GM23338 (cell line): Measurements from ENCODE around the gene MICALL2. TPM values are rescaled to one million over a fixed set of nuclear protein-coding genes. Genes with fewer than 3 reads are reported as not detected.

ENCODE experiments used
- ATAC-seq: fragments of 200-7000 bp; cut with Tn5 transposase; 3 replicates; pipeline ENCODE4 v1.9.1; 2020
- DNase-seq: peaks from one replicate; pipeline ENCODE4 v3.0.0-alpha.2; 2015; ENCODE audit warnings: low spot score
- H2AFZ ChIP-seq: fragments of 200-600 bp; sonication (generic); 2 replicates; pipeline ENCODE4 v1.8.0; 2016; ENCODE audit warnings: antibody characterized with exemption, mild to moderate bottlenecking, moderate library complexity
- H3F3A ChIP-seq: fragments of 200-600 bp; sonication (generic); replicated peaks from 2 replicates; pipeline ENCODE4 v1.8.0; 2017; ENCODE audit warnings: antibody characterized with exemption, mixed run types, low read depth
- H3K27ac ChIP-seq: fragments of 200-600 bp; sonication (generic); 2 replicates; pipeline ENCODE4 v1.6.1; 2016; ENCODE audit warnings: low read depth
- H3K27me3 ChIP-seq: fragments of 200-600 bp; sonication (generic); 2 replicates; pipeline ENCODE4 v1.8.0; 2016; ENCODE audit warnings: mild to moderate bottlenecking, mixed run types, moderate library complexity; ENCODE audit not compliant: insufficient read depth
- H3K36me3 ChIP-seq: fragments of 200-600 bp; sonication (generic); 2 replicates; pipeline ENCODE4 v1.8.0; 2016; ENCODE audit warnings: mild to moderate bottlenecking; ENCODE audit not compliant: insufficient read depth
- H3K4me1 ChIP-seq: fragments of 200-600 bp; sonication (generic); 2 replicates; pipeline ENCODE4 v1.8.0; 2016; ENCODE audit warnings: mild to moderate bottlenecking, moderate library complexity; ENCODE audit not compliant: insufficient read depth
- H3K4me2 ChIP-seq: fragments of 200-600 bp; sonication (generic); 2 replicates; pipeline ENCODE4 v1.7.1; 2017; ENCODE audit warnings: mixed run types
- H3K4me3 ChIP-seq: fragments of 200-600 bp; sonication (generic); 2 replicates; pipeline ENCODE4 v1.6.1; 2016; ENCODE audit warnings: mixed run types
- H3K79me2 ChIP-seq: fragments of 200-600 bp; sonication (generic); replicated peaks from 2 replicates; pipeline ENCODE4 v1.8.0; 2017; ENCODE audit warnings: mild to moderate bottlenecking; ENCODE audit not compliant: insufficient read depth
- H3K9me2 ChIP-seq: fragments of 200-600 bp; sonication (generic); 2 replicates; pipeline ENCODE4 v1.8.0; 2017; ENCODE audit not compliant: insufficient read depth
- H4K20me1 ChIP-seq: fragments of 200-600 bp; sonication (generic); replicated peaks from 2 replicates; pipeline ENCODE4 v1.8.0; 2017; ENCODE audit warnings: mild to moderate bottlenecking; ENCODE audit not compliant: insufficient read depth
- H3K27ac Mint-ChIP-seq: 2 replicates; pipeline ENCODE4 v1.8.0; 2020; ENCODE audit warnings: inconsistent platforms, mild to moderate bottlenecking, moderate library complexity, mixed read lengths
- H3K27me3 Mint-ChIP-seq: 3 replicates; pipeline ENCODE4 v1.8.0; 2022; ENCODE audit warnings: low read depth, mild to moderate bottlenecking, moderate library complexity, mixed read lengths, inconsistent platforms; ENCODE audit not compliant: insufficient read depth, poor library complexity
- H3K36me3 Mint-ChIP-seq: 3 replicates; pipeline ENCODE4 v1.8.0; 2021; ENCODE audit warnings: low read depth, mild to moderate bottlenecking, inconsistent platforms, moderate library complexity, mixed read lengths
- H3K4me1 Mint-ChIP-seq: 3 replicates; pipeline ENCODE4 v1.8.0; 2020; ENCODE audit warnings: mild to moderate bottlenecking, inconsistent platforms, mixed read lengths
- H3K4me3 Mint-ChIP-seq: 3 replicates; pipeline ENCODE4 v1.8.0; 2021; ENCODE audit warnings: moderate library complexity, mild to moderate bottlenecking, inconsistent platforms, mixed read lengths
- H3K9me3 Mint-ChIP-seq: 3 replicates; pipeline ENCODE4 v1.8.0; 2020; ENCODE audit warnings: moderate library complexity, mild to moderate bottlenecking, inconsistent platforms, mixed read lengths
- CTCF ChIP-seq, 2 experiments: fragments of 200-600 bp in 1 of 2; sonication (generic) in 1 of 2; conservative IDR thresholded peaks; 2 replicates each; pipeline versions ENCODE4 v1.5.1 to v1.6.1; 2016 to 2017; ENCODE audit warnings: antibody characterized with exemption in 2 of 2, low read depth in 2 of 2, mild to moderate bottlenecking in 2 of 2, moderate library complexity in 1 of 2
- ETS1 ChIP-seq: IDR thresholded peaks from 2 replicates; pipeline ENCODE4 v1.6.1; 2016; ENCODE audit warnings: antibody characterized with exemption
- EZH2 ChIP-seq: fragments of 200-600 bp; sonication (generic); IDR thresholded peaks from one replicate; pipeline ENCODE4 v1.8.0; 2017; ENCODE audit warnings: antibody characterized with exemption, mild to moderate bottlenecking, low read depth; ENCODE audit not compliant: unreplicated experiment
- REST ChIP-seq: IDR thresholded peaks from one replicate; pipeline ENCODE4 v1.6.1; 2018; ENCODE audit warnings: antibody characterized with exemption; ENCODE audit not compliant: unreplicated experiment
- STAT1 ChIP-seq: IDR thresholded peaks from one replicate; pipeline ENCODE4 v1.6.1; 2016; ENCODE audit warnings: antibody characterized with exemption; ENCODE audit not compliant: unreplicated experiment
- ZNF114 ChIP-seq: fragments of 250-450 bp; sonication (Bioruptor Pico); IDR thresholded peaks from 2 replicates; pipeline ENCODE4 v1.5.0; 2020; ENCODE audit warnings: mild to moderate bottlenecking, moderate library complexity
- ZNF331 ChIP-seq: fragments of 250-450 bp; sonication (Bioruptor Pico); IDR thresholded peaks from 2 replicates; pipeline ENCODE4 v1.5.0; 2020; ENCODE audit warnings: low read depth, mild to moderate bottlenecking, moderate library complexity
- polyA plus RNA-seq: library from polyadenylated mRNA; unstranded; fragments of >200 nt; fragmentation: Nextera tagmentation; extraction: Ambion mirVana; gene quantifications from 2 replicates; pipeline ENCODE4 v1.2.1, GENCODE V29; 2016
- total RNA-seq: library from RNA; depleted of rRNA; stranded (reverse); fragments of >200 nt; shearing (Covaris generic); gene quantifications from 2 replicates; pipeline ENCODE4 v1.2.3, GENCODE V29; 2014

The MICALL2 gene
- total and polyA plus RNA-seq, 2 experiments from 2014 or later: 7.0 to 13.0 TPM

GRCh38 chr7:1425292-1426136 lies 33.8 kb downstream of the MICALL2 start:
- Mint-ChIP-seq H3K36me3 (no peaks in the 10 kb centered on the region), H3K9me3 (no peaks in the 10 kb centered on the region), H3K4me3 (no peak overlapping the region), H3K27me3 (peaks cover 6% of the 10 kb centered on the region), H3K27ac (peak overlapping the region; percentile 61), H3K4me1 (peaks cover 3% of the 10 kb centered on the region)
- peak overlapping the region; percentile 89 for H2AFZ ChIP-seq
- H3K36me3 ChIP-seq: no peaks in the 10 kb centered on the region
- H3K79me2 ChIP-seq: no peaks in the 10 kb centered on the region
- ATAC-seq (peak; percentile 80), DNase-seq (peak; percentile 73)
- no peaks in the 10 kb centered on the region for H4K20me1 ChIP-seq
- no peak overlapping the region for H3K27ac ChIP-seq
- H3K4me1 ChIP-seq: no peaks in the 10 kb centered on the region; the same call in 1 of the 2 replicates
- H3K4me3 ChIP-seq: no peak overlapping the region
- H3K9me2 ChIP-seq: no peaks in the 10 kb centered on the region
- TF ChIP-seq ZNF331 (CRISPR knock-in tag) (no peak), ETS1 (peak; percentile 70; the same call in 1 of the 2 replicates)
- no peaks in the 10 kb centered on the region for H3K27me3 ChIP-seq
- no peaks in the 10 kb centered on the region for H3F3A ChIP-seq
- no peak overlapping the region for H3K4me2 ChIP-seq

- no peak overlapping the region for H2AFZ ChIP-seq
- no peaks in the 10 kb centered on the region for H4K20me1 ChIP-seq
- no peak overlapping the region for H3K4me3 ChIP-seq
- no peaks in the 10 kb centered on the region for H3K36me3 ChIP-seq
- no peak for ATAC-seq
- no peaks in the 10 kb centered on the region for H3K27me3 ChIP-seq
- no peak overlapping the region for H3K27ac Mint-ChIP-seq
- H3K9me3 Mint-ChIP-seq: no peaks in the 10 kb centered on the region
- no peaks in the 10 kb centered on the region for H3K79me2 ChIP-seq
- DNase-seq: no peak
- H3K36me3 Mint-ChIP-seq: no peaks in the 10 kb centered on the region
- H3K27me3 Mint-ChIP-seq: peaks cover 8% of the 10 kb centered on the region
- no peaks in the 10 kb centered on the region; the same call in 1 of the 2 replicates for H3K4me1 ChIP-seq
- H3F3A ChIP-seq: no peaks in the 10 kb centered on the region
- no peak overlapping the region for H3K4me3 Mint-ChIP-seq
- no peaks in the 10 kb centered on the region for H3K9me2 ChIP-seq
- no peak overlapping the region for H3K4me2 ChIP-seq
- no peak overlapping the region for H3K27ac ChIP-seq
- peaks cover 5% of the 10 kb centered on the region for H3K4me1 Mint-ChIP-seq
- TF ChIP-seq ZNF114 (CRISPR knock-in tag): no peak
- TF ChIP-seq EZH2: no peak
- no peak for TF ChIP-seq REST
- no peak for TF ChIP-seq STAT1
- no peak for TF ChIP-seq CTCF (conservative IDR thresholded peaks at IDR 0.05; ENCODE audit: low read depth in 2 of 2)
Measured at GRCh38 chr7:1424041-1424440, 35.2 kb downstream of the MICALL2 start.
